ENCODE data around the gene L1CAM.

Gene L1CAM, protein sequence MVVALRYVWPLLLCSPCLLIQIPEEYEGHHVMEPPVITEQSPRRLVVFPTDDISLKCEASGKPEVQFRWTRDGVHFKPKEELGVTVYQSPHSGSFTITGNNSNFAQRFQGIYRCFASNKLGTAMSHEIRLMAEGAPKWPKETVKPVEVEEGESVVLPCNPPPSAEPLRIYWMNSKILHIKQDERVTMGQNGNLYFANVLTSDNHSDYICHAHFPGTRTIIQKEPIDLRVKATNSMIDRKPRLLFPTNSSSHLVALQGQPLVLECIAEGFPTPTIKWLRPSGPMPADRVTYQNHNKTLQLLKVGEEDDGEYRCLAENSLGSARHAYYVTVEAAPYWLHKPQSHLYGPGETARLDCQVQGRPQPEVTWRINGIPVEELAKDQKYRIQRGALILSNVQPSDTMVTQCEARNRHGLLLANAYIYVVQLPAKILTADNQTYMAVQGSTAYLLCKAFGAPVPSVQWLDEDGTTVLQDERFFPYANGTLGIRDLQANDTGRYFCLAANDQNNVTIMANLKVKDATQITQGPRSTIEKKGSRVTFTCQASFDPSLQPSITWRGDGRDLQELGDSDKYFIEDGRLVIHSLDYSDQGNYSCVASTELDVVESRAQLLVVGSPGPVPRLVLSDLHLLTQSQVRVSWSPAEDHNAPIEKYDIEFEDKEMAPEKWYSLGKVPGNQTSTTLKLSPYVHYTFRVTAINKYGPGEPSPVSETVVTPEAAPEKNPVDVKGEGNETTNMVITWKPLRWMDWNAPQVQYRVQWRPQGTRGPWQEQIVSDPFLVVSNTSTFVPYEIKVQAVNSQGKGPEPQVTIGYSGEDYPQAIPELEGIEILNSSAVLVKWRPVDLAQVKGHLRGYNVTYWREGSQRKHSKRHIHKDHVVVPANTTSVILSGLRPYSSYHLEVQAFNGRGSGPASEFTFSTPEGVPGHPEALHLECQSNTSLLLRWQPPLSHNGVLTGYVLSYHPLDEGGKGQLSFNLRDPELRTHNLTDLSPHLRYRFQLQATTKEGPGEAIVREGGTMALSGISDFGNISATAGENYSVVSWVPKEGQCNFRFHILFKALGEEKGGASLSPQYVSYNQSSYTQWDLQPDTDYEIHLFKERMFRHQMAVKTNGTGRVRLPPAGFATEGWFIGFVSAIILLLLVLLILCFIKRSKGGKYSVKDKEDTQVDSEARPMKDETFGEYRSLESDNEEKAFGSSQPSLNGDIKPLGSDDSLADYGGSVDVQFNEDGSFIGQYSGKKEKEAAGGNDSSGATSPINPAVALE

DNA sequence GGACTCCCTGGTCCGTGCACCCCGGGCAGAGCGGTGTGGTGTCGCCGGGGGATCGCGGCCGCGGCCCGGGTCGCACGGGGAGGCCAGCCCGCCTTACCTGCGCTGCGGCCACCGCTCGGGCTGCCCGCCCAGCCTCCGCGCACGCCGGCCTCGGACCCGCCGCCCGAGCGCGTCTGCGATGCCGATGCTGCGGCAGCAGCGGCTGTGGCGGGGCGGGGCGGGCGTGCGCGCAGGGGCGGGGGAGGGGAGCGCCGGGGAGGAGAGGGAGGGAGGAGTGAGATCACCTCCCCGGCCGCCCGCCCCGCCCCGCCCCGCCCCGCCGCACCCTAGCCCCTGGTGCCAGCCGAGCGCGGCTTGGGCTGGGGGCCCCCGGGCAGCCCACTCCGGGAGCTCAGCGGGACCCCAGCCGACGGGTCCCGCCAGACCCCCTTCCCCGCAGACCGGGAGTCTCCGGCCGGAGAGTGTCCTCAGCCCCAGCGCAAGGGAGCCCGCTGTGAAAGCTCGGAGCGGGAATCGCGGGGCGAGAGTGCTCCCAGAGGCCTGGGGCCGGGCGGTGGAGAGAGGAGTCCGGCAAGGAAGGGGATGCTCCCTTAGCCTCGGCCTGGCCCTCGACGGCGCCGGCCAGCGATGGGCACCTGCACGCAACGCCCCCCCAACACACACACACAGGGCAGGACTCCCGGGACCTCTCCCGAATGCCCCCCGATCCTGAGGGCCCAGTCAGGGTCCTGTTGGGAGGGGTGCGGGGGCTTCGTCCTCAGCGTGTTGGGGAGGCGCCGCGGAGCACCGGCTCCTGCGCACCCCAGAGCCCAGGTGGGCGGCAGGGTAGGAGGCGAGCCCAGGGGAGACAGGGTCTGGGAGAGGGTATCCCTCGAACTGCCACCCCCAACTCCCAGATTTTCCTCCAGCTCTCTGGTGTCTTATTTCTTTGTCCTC, at the start of gene L1CAM:
Gene L1CAM (minus strand): TSS at position 206 of the 936 bp plus-strand sequence. CDS start 10,337 bp downstream, outside the sequence.
- no peak for DNase-seq (ENCODE audit: extremely low read depth, low read depth)
- TF ChIP-seq, protein P1, sequence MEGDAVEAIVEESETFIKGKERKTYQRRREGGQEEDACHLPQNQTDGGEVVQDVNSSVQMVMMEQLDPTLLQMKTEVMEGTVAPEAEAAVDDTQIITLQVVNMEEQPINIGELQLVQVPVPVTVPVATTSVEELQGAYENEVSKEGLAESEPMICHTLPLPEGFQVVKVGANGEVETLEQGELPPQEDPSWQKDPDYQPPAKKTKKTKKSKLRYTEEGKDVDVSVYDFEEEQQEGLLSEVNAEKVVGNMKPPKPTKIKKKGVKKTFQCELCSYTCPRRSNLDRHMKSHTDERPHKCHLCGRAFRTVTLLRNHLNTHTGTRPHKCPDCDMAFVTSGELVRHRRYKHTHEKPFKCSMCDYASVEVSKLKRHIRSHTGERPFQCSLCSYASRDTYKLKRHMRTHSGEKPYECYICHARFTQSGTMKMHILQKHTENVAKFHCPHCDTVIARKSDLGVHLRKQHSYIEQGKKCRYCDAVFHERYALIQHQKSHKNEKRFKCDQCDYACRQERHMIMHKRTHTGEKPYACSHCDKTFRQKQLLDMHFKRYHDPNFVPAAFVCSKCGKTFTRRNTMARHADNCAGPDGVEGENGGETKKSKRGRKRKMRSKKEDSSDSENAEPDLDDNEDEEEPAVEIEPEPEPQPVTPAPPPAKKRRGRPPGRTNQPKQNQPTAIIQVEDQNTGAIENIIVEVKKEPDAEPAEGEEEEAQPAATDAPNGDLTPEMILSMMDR (IDR thresholded peaks at IDR 0.05; ENCODE audit: low read depth, low read length), result no peak

DNA sequence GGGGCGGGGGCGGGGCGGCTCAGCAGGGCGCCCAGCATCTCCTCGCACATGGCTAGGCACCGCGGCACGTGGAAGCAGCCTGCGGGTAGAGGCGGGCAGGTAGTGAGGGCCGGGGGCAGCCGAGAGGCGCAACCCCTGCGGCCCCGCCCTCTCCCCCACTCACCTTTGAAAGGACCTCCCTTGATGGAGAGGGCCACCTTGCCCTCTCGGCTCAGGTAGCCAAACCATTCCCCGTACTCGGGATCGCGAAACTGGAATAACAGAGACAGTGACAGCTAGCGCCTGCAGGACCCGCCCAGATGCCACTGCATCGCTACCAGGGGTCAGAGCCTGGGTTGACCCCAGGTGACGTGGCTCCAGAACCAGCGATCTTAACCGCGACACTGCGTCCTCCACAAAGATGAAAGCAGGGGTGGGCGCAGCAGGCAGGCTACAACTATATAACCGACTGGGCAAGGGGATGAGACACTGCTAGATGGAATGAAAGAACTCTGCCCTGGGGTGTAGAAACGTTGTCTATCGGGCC, 49.4 kb upstream of the L1CAM start:
- DNase-seq (ENCODE audit: extremely low read depth, low read depth), result no peak
- TF ChIP-seq, protein P1 (IDR thresholded peaks at IDR 0.05; ENCODE audit: low read depth, low read length), result no peak

DNA sequence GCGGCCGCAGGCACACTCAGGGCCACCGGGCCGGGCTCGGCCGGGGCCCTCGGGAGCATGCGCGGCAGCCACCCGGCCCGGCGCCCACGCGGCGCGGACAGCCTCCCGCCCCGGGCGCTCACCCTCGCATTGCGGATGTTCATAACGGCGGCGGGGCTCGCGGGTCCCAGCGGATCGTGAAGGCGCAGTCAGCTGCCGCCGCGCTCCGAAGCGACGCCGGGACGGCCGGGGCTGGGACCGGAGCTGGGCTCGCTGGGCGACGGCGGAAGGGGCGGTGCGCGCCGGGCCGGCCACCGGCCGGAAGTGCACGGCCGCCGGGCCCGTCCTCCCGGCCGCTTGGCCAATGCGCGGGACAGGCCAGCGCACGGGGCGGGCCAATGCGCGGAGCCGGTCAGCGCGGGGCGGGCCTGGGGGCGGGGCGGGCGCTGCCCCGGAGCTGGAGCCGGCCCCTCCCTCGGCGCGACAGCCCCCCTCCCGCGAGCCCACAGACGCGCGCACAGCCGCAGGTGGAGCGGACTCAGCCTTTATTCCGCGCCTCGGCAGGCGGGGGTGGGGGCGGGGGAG, 48.9 kb upstream of the L1CAM start, which contains the start of gene NAA10:
Gene NAA10 (minus strand): TSS at position 276 of the 564 bp plus-strand sequence. CDS start 133 bp downstream, at position 143.
- TF ChIP-seq, protein P1 (IDR thresholded peaks at IDR 0.05; ENCODE audit: low read depth, low read length), result no peak
- peak; percentile 31 for DNase-seq (ENCODE audit: extremely low read depth, low read depth)

DNA sequence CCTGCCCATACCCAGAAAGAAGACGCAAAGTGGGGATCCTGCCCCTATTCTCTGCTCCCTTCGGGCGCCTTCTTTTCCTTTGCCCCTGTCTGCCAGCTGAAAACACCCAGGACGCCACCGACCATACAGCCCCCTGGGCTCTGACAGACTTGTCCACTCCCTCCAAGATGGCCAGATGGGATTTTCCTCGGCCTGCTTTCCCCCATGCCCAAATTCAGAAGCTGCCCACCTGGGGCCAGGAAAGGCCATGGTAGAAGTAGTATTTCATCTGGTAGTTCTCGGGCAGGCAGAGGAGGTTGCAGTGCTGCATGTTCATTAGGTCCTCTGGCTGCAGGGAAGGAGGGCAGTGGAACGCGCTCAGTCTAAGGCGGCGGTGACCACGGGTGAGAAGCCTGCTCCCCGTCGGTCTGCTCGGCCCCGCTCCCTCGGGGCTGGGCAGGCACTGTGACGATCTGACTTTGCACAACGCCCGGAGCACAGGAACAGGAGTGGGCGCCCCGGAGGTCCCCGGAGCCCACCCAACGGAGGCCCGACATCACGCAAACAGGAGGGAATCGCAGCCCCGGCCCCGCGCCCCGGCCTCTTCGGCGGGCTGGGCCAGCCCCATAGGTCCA, 48.3 kb upstream of the L1CAM start:
- no peak for DNase-seq (ENCODE audit: extremely low read depth, low read depth)
- TF ChIP-seq, protein P1 (IDR thresholded peaks at IDR 0.05; ENCODE audit: low read depth, low read length), result no peak

DNA sequence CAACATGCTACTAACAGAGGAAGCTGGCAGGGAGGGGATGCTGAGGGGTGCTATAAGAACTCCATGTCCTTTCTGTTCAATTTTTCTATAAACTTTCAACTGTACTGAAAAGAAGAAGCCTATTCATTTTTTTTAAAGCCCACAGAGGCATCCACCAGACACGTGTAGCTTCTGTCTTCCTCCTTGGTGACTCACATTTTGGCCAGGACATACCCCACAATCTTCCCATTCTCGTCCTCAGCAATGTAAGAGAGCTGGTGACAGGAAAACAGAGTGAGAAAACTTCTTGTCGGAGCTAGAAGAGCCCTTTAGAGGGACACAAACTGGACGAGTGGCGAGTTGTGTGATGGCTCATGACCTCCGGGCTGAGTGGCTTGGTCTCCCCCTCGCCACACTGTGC, 47.8 kb upstream of the L1CAM start:
- DNase-seq (ENCODE audit: extremely low read depth, low read depth), result no peak
- TF ChIP-seq, protein P1 (IDR thresholded peaks at IDR 0.05; ENCODE audit: low read depth, low read length), result no peak

All from AG09319 (cell line).